ENCODE data around the gene SNU13. TPM values are rescaled to one million over a fixed set of nuclear protein-coding genes. Genes with fewer than 3 reads are reported as not detected.
A peak's percentile ranks its signal among the peaks of the same experiment; 100 is the strongest.

The SNU13 gene
- total and polyA plus RNA-seq, 2 donors (not counting 1 experiment from before 2014, with no cell fraction given): 99.0 to 114 TPM

DNA sequence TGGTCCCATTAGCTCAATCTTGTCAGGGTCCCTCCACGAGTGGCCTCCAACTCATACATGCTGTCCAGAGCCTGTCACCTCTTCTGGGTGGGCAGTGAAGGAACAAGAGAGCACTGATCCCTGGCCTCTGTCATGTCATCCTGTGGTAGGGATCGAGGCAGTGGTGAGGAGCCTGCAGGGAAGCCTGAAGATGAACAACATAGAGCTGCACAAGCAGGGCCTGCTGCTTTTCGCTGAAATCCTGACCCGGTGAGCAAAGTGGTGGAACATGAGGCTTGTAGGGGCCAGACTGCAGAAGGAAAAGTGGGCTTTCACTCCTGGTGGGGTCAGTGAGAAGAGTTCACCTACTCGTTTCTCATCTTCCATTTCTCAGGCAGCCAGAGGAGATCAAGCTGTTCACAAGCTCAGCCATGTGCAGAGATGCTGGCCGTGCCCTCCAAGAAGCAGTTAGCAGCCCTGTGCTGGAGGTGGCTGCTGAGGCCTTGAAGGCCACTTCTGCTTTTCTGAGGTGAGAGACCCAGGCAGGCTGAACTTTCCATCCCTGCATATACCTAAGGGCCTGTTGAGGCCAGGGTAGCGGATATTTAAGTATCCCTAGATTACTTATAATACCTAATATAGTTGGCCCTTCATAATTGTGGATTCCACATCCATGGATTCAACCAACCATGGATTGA, 43.6 kb upstream of the SNU13 start:
- intact Hi-C loops (cut with micrococcal nuclease): no loop called here
- DNase-seq: peak; percentile 50
- Histone ChIP-seq H3K27me3 (replicated peaks in 1 of 4; ENCODE audit: control extremely low read depth in 1 of 4, control insufficient read depth in 3 of 4, insufficient read depth in 4 of 4, low read length in 3 of 4) (no peaks in the 10 kb centered on the region), H3K4me2 (replicated peaks; ENCODE audit: low read depth, low read length, poor library complexity, severe bottlenecking) (no peak overlapping the region), H4K20me1 (ENCODE audit: control insufficient read depth, insufficient read depth, low read length, poor library complexity, severe bottlenecking) (no peaks in the 10 kb centered on the region), H3K4me3 (ENCODE audit: control extremely low read depth in 1 of 5, extremely low read depth in 1 of 5, insufficient read depth in 1 of 5, low read depth in 2 of 5, low read length in 4 of 5) (no peak overlapping the region), H2AFZ (ENCODE audit: insufficient read depth, low read depth, low read length, poor library complexity, severe bottlenecking) (no peak overlapping the region), H3K27ac (ENCODE audit: low read length in 2 of 2) (no peak overlapping the region), H3K79me2 (ENCODE audit: control insufficient read depth, insufficient read depth, low read length) (no peaks in the 10 kb centered on the region), H3K9me3 (ENCODE audit: control extremely low read depth in 1 of 3, control insufficient read depth in 2 of 3, insufficient read depth in 1 of 3, low read length in 2 of 3) (no peaks in the 10 kb centered on the region), H3K9ac (ENCODE audit: low read length) (no peak overlapping the region), H3K4me1 (ENCODE audit: control insufficient read depth in 2 of 2, insufficient read depth in 2 of 2, low read length in 2 of 2) (peaks cover 4 to 6% of the 10 kb centered on the region in 2 donors), H3K36me3 (replicated peaks in 1 of 2; ENCODE audit: control extremely low read depth in 1 of 2, control insufficient read depth in 1 of 2, extremely low read depth in 1 of 2, insufficient read depth in 2 of 2, low read length in 1 of 2) (no peaks in the 10 kb centered on the region)
- TF ChIP-seq EZH2 (IDR thresholded peaks at IDR 0.05; ENCODE audit: borderline replicate concordance, insufficient read depth, low read depth, low read length, poor library complexity, severe bottlenecking): no peak
- TF ChIP-seq, protein P1, sequence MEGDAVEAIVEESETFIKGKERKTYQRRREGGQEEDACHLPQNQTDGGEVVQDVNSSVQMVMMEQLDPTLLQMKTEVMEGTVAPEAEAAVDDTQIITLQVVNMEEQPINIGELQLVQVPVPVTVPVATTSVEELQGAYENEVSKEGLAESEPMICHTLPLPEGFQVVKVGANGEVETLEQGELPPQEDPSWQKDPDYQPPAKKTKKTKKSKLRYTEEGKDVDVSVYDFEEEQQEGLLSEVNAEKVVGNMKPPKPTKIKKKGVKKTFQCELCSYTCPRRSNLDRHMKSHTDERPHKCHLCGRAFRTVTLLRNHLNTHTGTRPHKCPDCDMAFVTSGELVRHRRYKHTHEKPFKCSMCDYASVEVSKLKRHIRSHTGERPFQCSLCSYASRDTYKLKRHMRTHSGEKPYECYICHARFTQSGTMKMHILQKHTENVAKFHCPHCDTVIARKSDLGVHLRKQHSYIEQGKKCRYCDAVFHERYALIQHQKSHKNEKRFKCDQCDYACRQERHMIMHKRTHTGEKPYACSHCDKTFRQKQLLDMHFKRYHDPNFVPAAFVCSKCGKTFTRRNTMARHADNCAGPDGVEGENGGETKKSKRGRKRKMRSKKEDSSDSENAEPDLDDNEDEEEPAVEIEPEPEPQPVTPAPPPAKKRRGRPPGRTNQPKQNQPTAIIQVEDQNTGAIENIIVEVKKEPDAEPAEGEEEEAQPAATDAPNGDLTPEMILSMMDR (IDR thresholded peaks at IDR 0.05): no peak
- Mint-ChIP-seq H3K4me1 (peaks cover 6% of the 10 kb centered on the region), H3K27ac (peak overlapping the region; percentile 17), H3K27me3 (no peaks in the 10 kb centered on the region), H3K9me3 (ENCODE audit: insufficient read depth) (no peaks in the 10 kb centered on the region), H3K4me3 (no peak overlapping the region)
- ChIA-PET CTCF (interaction anchor here (0.7 to 1.2 kb wide), 2 partner anchors 15 to 35 kb away, joined by 4 to 8 read pairs; no protein-coding TSS in a partner anchor), POLR2A (interaction anchor here (0.5 to 0.7 kb wide), 4 partner anchors 44 to 327 kb away, joined by 3 to 5 read pairs (median 4); partner anchors contain the start of gene SNU13)
- ATAC-seq (ENCODE audit: low read depth): peak; percentile 74
- 76% methylated on average over 6 of the region's 7 CpGs for WGBS (ENCODE audit: insufficient coverage)

DNA sequence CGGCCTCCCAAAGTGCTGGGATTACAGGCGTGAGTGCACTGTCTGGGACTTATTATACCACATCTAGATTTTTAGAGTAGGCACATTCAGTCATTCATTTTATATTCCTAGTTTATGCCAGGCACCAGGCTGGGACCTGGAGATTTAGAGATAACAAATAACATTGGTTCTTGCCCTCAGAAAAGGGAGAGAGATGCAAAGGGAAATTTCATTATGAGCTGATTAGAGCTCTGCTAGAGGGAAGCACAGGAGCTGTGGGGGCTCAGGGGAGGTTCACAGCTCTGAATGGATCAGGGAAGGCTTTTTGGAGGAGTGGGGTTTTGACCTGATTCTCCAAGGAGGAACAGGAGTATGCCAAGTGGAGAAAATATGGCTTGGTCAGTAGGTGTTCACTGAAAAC, 42.9 kb upstream of the SNU13 start:
- no peak for DNase-seq

More for the DNA sequence above, 42.9 kb upstream of the SNU13 start:
- Histone ChIP-seq H3K4me3 (ENCODE audit: control extremely low read depth in 1 of 5, extremely low read depth in 1 of 5, insufficient read depth in 1 of 5, low read depth in 2 of 5, low read length in 4 of 5) (no peak overlapping the region), H3K4me1 (ENCODE audit: control insufficient read depth in 2 of 2, insufficient read depth in 2 of 2, low read length in 2 of 2) (peaks cover 4 to 6% of the 10 kb centered on the region in 2 donors), H3K36me3 (replicated peaks in 1 of 2; ENCODE audit: control extremely low read depth in 1 of 2, control insufficient read depth in 1 of 2, extremely low read depth in 1 of 2, insufficient read depth in 2 of 2, low read length in 1 of 2) (no peaks in the 10 kb centered on the region), H3K27ac (ENCODE audit: low read length in 2 of 2) (no peak overlapping the region), H4K20me1 (ENCODE audit: control insufficient read depth, insufficient read depth, low read length, poor library complexity, severe bottlenecking) (no peaks in the 10 kb centered on the region), H3K4me2 (replicated peaks; ENCODE audit: low read depth, low read length, poor library complexity, severe bottlenecking) (no peak overlapping the region), H2AFZ (ENCODE audit: insufficient read depth, low read depth, low read length, poor library complexity, severe bottlenecking) (no peak overlapping the region), H3K79me2 (ENCODE audit: control insufficient read depth, insufficient read depth, low read length) (no peaks in the 10 kb centered on the region), H3K27me3 (replicated peaks in 1 of 4; ENCODE audit: control extremely low read depth in 1 of 4, control insufficient read depth in 3 of 4, insufficient read depth in 4 of 4, low read length in 3 of 4) (no peaks in the 10 kb centered on the region), H3K9ac (ENCODE audit: low read length) (no peak overlapping the region), H3K9me3 (ENCODE audit: control extremely low read depth in 1 of 3, control insufficient read depth in 2 of 3, insufficient read depth in 1 of 3, low read length in 2 of 3) (no peaks in the 10 kb centered on the region)
- no peak for TF ChIP-seq EZH2 (IDR thresholded peaks at IDR 0.05; ENCODE audit: borderline replicate concordance, insufficient read depth, low read depth, low read length, poor library complexity, severe bottlenecking)
- TF ChIP-seq, protein P1 (IDR thresholded peaks at IDR 0.05): no peak
- CTCF ChIA-PET: no interaction called here
- H3K27me3 Mint-ChIP-seq: no peaks in the 10 kb centered on the region
- POLR2A ChIA-PET: interaction anchor here (0.5 kb wide), 1 partner anchor 326 kb away, joined by 3 read pairs; no protein-coding TSS in a partner anchor
- peaks cover 6% of the 10 kb centered on the region for H3K4me1 Mint-ChIP-seq
- no peaks in the 10 kb centered on the region for H3K9me3 Mint-ChIP-seq (ENCODE audit: insufficient read depth)
- no CpG with 5 or more reads among the region's 2 CpGs for WGBS (ENCODE audit: insufficient coverage)
- no peak overlapping the region for H3K27ac Mint-ChIP-seq
- intact Hi-C loops (cut with micrococcal nuclease): no loop called here
- no peak for ATAC-seq (ENCODE audit: low read depth)
- no peak overlapping the region for H3K4me3 Mint-ChIP-seq

Data from B cell (primary cell).